Measurements from ENCODE around the gene CPD. TPM values are rescaled to one million over a fixed set of nuclear protein-coding genes. Genes with fewer than 3 reads are reported as not detected.

Gene CPD
- total and polyA plus RNA-seq, 9 of the 15 experiments (the other 6 are each of a cell fraction or from before 2014, with no cell fraction given), result 4.5 to 24.4 (median 20.4) TPM

- no peak for TF ChIP-seq POLR3A (IDR thresholded peaks at IDR 0.05; ENCODE audit: borderline replicate concordance, extremely low read depth, insufficient read depth, insufficient read length)
- no peak for TF ChIP-seq TCF7 (IDR thresholded peaks at IDR 0.05; ENCODE audit: borderline replicate concordance)
- no peak for TF ChIP-seq PYGO2 (tag; IDR thresholded peaks at IDR 0.05)
- TF ChIP-seq HDGF (IDR thresholded peaks at IDR 0.05), result no peak; the same call in 1 of the 2 replicates
- TF ChIP-seq MTA3 (IDR thresholded peaks at IDR 0.05; ENCODE audit: borderline replicate concordance), result peak; percentile 47; the same call in 1 of the 2 replicates
- TF ChIP-seq ETV1 (tag; conservative IDR thresholded peaks at IDR 0.05; ENCODE audit: low read depth), result peak; percentile 47
- no peak for TF ChIP-seq USF1 (CRISPR knock-in tag; IDR thresholded peaks at IDR 0.05)
- no peak for TF ChIP-seq YBX1 (IDR thresholded peaks at IDR 0.05)
- TF ChIP-seq, protein P1, sequence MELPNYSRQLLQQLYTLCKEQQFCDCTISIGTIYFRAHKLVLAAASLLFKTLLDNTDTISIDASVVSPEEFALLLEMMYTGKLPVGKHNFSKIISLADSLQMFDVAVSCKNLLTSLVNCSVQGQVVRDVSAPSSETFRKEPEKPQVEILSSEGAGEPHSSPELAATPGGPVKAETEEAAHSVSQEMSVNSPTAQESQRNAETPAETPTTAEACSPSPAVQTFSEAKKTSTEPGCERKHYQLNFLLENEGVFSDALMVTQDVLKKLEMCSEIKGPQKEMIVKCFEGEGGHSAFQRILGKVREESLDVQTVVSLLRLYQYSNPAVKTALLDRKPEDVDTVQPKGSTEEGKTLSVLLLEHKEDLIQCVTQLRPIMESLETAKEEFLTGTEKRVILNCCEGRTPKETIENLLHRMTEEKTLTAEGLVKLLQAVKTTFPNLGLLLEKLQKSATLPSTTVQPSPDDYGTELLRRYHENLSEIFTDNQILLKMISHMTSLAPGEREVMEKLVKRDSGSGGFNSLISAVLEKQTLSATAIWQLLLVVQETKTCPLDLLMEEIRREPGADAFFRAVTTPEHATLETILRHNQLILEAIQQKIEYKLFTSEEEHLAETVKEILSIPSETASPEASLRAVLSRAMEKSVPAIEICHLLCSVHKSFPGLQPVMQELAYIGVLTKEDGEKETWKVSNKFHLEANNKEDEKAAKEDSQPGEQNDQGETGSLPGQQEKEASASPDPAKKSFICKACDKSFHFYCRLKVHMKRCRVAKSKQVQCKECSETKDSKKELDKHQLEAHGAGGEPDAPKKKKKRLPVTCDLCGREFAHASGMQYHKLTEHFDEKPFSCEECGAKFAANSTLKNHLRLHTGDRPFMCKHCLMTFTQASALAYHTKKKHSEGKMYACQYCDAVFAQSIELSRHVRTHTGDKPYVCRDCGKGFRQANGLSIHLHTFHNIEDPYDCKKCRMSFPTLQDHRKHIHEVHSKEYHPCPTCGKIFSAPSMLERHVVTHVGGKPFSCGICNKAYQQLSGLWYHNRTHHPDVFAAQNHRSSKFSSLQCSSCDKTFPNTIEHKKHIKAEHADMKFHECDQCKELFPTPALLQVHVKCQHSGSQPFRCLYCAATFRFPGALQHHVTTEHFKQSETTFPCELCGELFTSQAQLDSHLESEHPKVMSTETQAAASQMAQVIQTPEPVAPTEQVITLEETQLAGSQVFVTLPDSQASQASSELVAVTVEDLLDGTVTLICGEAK (IDR thresholded peaks at IDR 0.05), result no peak
- TF ChIP-seq, protein P1 (CRISPR knock-in tag; IDR thresholded peaks at IDR 0.05), result no peak
- 0 out of 4 replicates have a peak, but pooled peaks of 1 of the 2 experiments have one; percentile 40 for TF ChIP-seq MNT (conservative IDR thresholded peaks at IDR 0.05)
- no peak for TF ChIP-seq ZNF134 (CRISPR knock-in tag; conservative IDR thresholded peaks at IDR 0.05)
- TF ChIP-seq NR1H2 (CRISPR knock-in tag; IDR thresholded peaks at IDR 0.05), result no peak
- TF ChIP-seq EZH2 (IDR thresholded peaks at IDR 0.05; ENCODE audit: borderline replicate concordance, low read depth, low read length), result no peak
- peak; percentile 96 for TF ChIP-seq SOX6 (IDR thresholded peaks at IDR 0.05)
- TF ChIP-seq SNRNP70 (optimal IDR thresholded peaks at IDR 0.05; ENCODE audit: low read depth, low read length), result no peak
- TF ChIP-seq ZNF561 (CRISPR knock-in tag; conservative IDR thresholded peaks at IDR 0.05), result no peak
- TF ChIP-seq MCM2 (IDR thresholded peaks at IDR 0.05; ENCODE audit: low read depth), result no peak
Observed at GRCh38 chr17:30344283-30345088, 34.2 kb upstream of the CPD start (continued).
